ENCODE data around the gene TIMM23B. TPM values are rescaled to one million over a fixed set of nuclear protein-coding genes. Genes with fewer than 3 reads are reported as not detected.
"Not testable (repeated sequence)": the region's sequence is repeated elsewhere in the genome, so short reads cannot be mapped to it uniquely, and the experiment has no call there.

Gene TIMM23B
- total RNA-seq, 4 donors from 2014 or later = 15.8 to 32.3 (median 19.3) TPM

DNA sequence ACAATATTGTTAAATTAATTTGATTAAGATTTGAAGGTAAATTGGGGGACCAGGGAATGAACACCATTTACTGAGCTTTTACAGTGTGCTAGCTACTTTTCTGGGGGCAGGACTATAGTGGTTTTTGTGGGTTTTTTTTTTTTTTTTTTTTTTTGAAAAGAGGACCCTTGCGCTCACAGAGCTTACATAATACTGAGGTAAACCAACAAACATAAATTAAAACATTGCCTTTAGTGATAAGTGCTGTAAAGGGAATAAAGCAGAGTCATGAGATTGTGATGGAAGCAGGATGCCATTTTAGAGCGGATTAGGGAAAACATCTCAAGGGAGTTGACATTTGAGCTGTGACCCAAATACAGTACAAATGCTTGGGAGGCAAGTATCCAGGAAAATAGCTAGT lies 1.8 kb downstream of the TIMM23B start:
- WGBS = 85% methylated on average over 2 of the region's 2 CpGs
- H3K36me3 ChIP-seq = peaks cover 16% of the 10 kb centered on the region

GRCh38 chr10:49948142-49948541 lies 6.3 kb downstream of the TIMM23B start:
- not testable (repeated sequence) for H3K9me3 ChIP-seq; H3K4me1 ChIP-seq; H3K27ac ChIP-seq; DNase-seq (ENCODE audit: low spot score in 2 of 2); H3K4me3 ChIP-seq; H3K27me3 ChIP-seq
- H3K36me3 ChIP-seq = peaks cover 22% of the 10 kb centered on the region
- 97% methylated on average over 1 of the region's 2 CpGs for WGBS

More for the DNA sequence above, 1.8 kb downstream of the TIMM23B start:
- not testable (repeated sequence) for H3K9me3 ChIP-seq; H3K27me3 ChIP-seq; DNase-seq (ENCODE audit: low spot score in 2 of 2); H3K27ac ChIP-seq; H3K4me3 ChIP-seq
- peaks cover 26% of the 10 kb centered on the region for H3K4me1 ChIP-seq

- not testable (repeated sequence) for H3K4me1 ChIP-seq; H3K9me3 ChIP-seq; H3K4me3 ChIP-seq; H3K27me3 ChIP-seq; H3K27ac ChIP-seq; DNase-seq (ENCODE audit: low spot score in 2 of 2)
- 96% methylated on average over 2 of the region's 2 CpGs for WGBS
- H3K36me3 ChIP-seq = peaks cover 22% of the 10 kb centered on the region
These were observed 6.9 kb downstream of the TIMM23B start for GRCh38 chr10:49948737-49949136.

DNA sequence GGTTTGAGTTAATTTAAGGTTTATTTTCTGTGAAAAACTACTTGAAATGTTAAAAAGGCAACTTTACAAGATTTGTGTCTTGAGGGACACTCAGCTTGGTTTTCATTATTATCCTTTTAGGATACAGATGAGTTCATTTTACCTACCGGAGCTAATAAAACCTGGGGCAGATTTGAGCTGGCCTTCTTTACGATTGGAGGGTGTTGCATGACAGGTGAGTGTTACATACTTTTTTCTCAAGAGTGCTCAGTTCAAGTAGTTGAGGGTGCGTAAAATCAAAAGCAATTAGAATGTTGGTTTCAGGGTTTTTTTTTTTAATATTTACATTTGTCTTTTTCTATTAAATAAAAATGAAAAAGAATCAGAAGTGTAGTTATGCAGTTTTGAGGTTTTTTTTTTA lies 10.2 kb downstream of the TIMM23B start:
- H3K4me1 ChIP-seq; H3K27ac ChIP-seq; H3K9me3 ChIP-seq; H3K27me3 ChIP-seq; H3K4me3 ChIP-seq; DNase-seq (ENCODE audit: low spot score in 2 of 2): not testable (repeated sequence)
- WGBS = 89% methylated on average over 3 of the region's 3 CpGs
- peaks cover 29% of the 10 kb centered on the region for H3K36me3 ChIP-seq

GRCh38 chr10:49953122-49953521 lies 11.3 kb downstream of the TIMM23B start:
- H3K9me3 ChIP-seq; H3K4me3 ChIP-seq; H3K27me3 ChIP-seq; DNase-seq (ENCODE audit: low spot score in 2 of 2); H3K4me1 ChIP-seq; H3K27ac ChIP-seq: not testable (repeated sequence)
- WGBS = 94% methylated on average over 2 of the region's 3 CpGs
- H3K36me3 ChIP-seq = peaks cover 25% of the 10 kb centered on the region

DNA sequence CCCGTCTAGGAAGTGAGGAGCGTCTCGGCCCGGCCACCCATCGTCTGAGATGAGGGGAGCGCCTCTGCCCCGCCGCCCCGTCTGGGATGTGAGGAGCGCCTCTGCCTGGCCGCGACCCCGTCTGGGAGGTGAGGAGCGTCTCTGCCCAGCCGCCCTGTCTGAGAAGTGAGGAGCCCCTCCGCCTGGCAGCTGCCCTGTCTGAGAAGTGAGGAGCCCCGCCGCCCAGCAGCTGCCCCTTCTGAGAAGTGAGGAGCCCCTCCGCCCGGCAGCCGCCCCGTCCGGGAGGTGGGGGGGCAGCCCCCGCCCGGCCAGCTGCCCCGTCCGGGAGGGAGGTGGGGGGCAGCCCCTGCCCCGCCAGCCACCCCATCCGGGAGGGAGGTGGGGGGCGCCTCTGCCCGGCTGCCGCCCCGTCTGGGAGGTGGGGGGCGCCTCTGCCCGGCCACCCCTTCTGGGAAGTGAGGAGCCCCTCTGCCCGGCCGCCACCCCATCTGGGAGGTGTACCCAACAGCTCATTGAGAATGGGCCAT lies 28.5 kb downstream of the TIMM23B start:
- DNase-seq (ENCODE audit: low spot score in 2 of 2); H3K9me3 ChIP-seq; H3K36me3 ChIP-seq; H3K27ac ChIP-seq; H3K27me3 ChIP-seq; H3K4me3 ChIP-seq; H3K4me1 ChIP-seq: not testable (repeated sequence)
- 93% methylated on average over 14 of the region's 37 CpGs for WGBS

DNA sequence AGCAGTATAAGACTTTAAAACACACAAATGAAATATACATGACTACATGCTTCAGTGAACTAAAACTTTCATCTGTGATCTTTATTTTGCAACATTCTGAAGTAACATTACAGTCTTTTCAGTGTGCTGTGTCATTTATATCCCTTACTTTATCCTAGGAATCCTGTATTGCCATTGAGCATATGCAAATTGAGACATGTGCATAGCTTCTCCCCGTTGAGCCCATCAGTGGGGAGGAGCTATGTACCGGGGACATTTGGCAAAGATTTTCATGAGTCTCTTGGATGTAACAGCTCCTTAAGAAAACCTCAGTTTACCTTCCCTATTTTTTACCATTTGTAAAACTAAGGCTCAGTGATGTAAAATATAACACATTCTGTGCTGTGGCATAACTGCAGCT lies 29.6 kb downstream of the TIMM23B start:
- H3K27ac ChIP-seq; H3K27me3 ChIP-seq; H3K4me3 ChIP-seq; H3K36me3 ChIP-seq; DNase-seq (ENCODE audit: low spot score in 2 of 2); H3K4me1 ChIP-seq; H3K9me3 ChIP-seq: not testable (repeated sequence)
- 69% methylated on average over 2 of the region's 2 CpGs for WGBS

DNA sequence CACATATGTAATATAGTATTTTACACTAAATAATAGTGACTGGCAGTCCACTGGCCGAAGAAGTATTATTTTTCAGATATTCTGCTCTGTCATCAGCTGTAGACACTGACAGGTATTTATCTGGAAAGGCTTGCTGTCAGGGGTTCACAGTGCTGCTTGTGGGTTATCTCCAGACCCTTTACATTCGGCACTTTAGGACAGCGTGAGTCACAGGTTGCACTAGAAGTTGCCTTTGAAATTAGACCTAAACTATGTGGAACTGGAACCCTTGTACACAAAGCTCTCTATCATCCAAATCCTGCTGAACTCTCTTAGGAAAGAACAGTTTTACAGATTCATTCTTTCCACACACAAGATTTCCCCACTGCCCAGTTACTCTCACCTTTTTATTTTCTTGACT lies 30.2 kb downstream of the TIMM23B start:
- not testable (repeated sequence) for DNase-seq (ENCODE audit: low spot score in 2 of 2); H3K36me3 ChIP-seq; H3K27ac ChIP-seq; H3K9me3 ChIP-seq; H3K27me3 ChIP-seq; H3K4me1 ChIP-seq; H3K4me3 ChIP-seq
- WGBS = 96% methylated on average over 2 of the region's 3 CpGs

DNA sequence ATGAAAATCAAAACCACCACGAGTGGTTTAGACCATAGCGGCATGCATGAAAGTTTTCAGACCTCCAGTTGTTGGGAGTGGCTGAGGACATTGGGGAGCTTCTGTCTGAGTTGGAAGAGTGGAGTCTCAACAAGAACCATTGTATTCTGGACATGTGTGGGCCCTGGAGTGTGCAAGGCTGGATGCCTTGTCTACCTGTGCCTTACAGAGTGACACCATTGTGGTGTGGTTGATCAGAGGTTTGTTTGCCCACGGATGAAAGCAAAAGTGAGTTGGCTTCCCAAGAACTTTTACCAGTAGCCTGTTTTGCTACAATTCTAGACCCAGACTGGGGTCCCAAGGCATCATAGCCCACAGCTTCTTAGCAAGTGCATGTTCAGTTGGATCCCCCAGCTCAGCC lies 35.9 kb downstream of the TIMM23B start:
- H3K4me1 ChIP-seq; H3K27ac ChIP-seq; H3K36me3 ChIP-seq; H3K4me3 ChIP-seq; H3K9me3 ChIP-seq; H3K27me3 ChIP-seq; DNase-seq (ENCODE audit: low spot score in 2 of 2): not testable (repeated sequence)
- WGBS = 97% methylated on average over 3 of the region's 3 CpGs

- not testable (repeated sequence) for H3K4me1 ChIP-seq; H3K4me3 ChIP-seq; H3K9me3 ChIP-seq; H3K36me3 ChIP-seq; H3K27me3 ChIP-seq; H3K27ac ChIP-seq; DNase-seq (ENCODE audit: low spot score in 2 of 2)
- WGBS = 88% methylated on average over 3 of the region's 3 CpGs
These were observed 45.4 kb downstream of the TIMM23B start for GRCh38 chr10:49987207-49987606.

GRCh38 chr10:49988376-49988775 lies 46.5 kb downstream of the TIMM23B start, which contains the start of gene AGAP6:
AGAP6 (plus strand) TSS chr10:49988406; CDS start chr10:49988716, 310 bp downstream.
- H3K36me3 ChIP-seq; H3K27ac ChIP-seq; H3K4me1 ChIP-seq; H3K4me3 ChIP-seq; H3K9me3 ChIP-seq; DNase-seq (ENCODE audit: low spot score in 2 of 2); H3K27me3 ChIP-seq: not testable (repeated sequence)
- 96% methylated on average over 5 of the region's 18 CpGs for WGBS

DNA sequence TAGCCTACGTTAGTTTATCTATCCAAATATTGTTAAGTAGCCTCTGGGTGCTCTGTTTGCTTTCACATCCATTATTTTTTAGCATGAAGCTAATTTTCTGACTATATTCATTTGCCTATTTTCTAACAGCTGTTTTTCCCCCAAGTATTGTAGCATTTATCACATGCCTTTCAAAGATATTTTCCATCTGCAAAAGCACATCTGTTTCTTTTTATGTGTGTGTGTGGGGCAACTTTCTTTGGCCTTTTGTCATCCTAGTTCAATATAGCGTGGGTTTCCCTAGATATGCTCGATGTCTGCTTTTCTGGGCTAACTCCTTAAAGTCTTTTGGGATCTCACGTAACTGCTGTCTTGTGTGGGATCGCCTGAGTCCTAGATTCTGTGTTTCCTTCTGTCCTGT lies 53.5 kb downstream of the TIMM23B start:
- H3K36me3 ChIP-seq; H3K4me1 ChIP-seq; H3K9me3 ChIP-seq; DNase-seq (ENCODE audit: low spot score in 2 of 2); H3K27me3 ChIP-seq; H3K27ac ChIP-seq; H3K4me3 ChIP-seq: not testable (repeated sequence)
- 64% methylated on average over 5 of the region's 5 CpGs for WGBS

- not testable (repeated sequence) for H3K27ac ChIP-seq; H3K9me3 ChIP-seq; H3K27me3 ChIP-seq; H3K4me1 ChIP-seq; H3K4me3 ChIP-seq; DNase-seq (ENCODE audit: low spot score in 2 of 2); H3K36me3 ChIP-seq
- WGBS = 82% methylated on average over 7 of the region's 7 CpGs
These were observed 72.2 kb downstream of the TIMM23B start for GRCh38 chr10:50014024-50014423.

DNA sequence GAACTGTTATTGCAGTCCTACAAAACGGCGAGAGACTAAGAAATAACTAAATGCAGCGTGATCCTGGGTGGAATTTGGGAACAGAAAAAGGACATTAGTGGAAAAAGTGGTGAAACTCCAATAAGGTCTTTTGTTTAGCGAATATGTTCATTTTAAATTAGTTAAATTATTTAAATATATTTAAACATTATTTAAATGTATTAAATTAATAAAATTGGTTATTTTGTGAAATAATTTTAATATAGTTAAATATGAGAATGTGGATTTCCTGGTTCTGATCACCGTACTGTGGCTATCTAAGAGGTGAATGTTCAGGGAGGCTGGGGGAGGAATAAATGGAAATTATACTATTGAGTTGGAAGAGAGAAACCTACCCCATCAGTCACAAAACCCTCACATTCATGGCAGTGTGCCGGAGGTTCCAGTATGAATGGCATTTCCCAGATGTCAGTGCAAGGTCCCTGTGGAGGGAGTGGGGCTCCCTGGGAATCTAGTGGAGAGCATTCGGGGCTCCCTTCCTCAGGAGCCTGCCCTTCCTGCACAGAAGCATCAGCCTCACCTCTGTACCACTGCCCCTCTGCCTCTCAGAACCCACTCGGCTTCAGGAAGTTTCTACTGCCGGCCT lies 73.9 kb downstream of the TIMM23B start:
- H3K27me3 ChIP-seq; DNase-seq (ENCODE audit: low spot score in 2 of 2); H3K9me3 ChIP-seq; H3K4me3 ChIP-seq; H3K4me1 ChIP-seq; H3K36me3 ChIP-seq: not testable (repeated sequence)
- WGBS = 57% methylated on average over 9 of the region's 9 CpGs
- H3K27ac ChIP-seq = peak overlapping the region; percentile 64

- not testable (repeated sequence) for DNase-seq (ENCODE audit: low spot score in 2 of 2); H3K9me3 ChIP-seq; H3K4me3 ChIP-seq; H3K36me3 ChIP-seq; H3K27me3 ChIP-seq; H3K27ac ChIP-seq; H3K4me1 ChIP-seq
- 94% methylated on average over 5 of the region's 5 CpGs for WGBS
These were observed 75.1 kb downstream of the TIMM23B start for GRCh38 chr10:50016926-50017325.

Data from suprapubic skin (tissue), 4 donors.